HG02884 (cell line): ENCODE results near the gene MYOZ3.

Source experiments
- ATAC-seq: cut with Tn5 transposase; IDR thresholded peaks from one replicate; pipeline ENCODE4 v1.9.1; 2021; ENCODE audit warnings: mild to moderate bottlenecking, moderate library complexity; ENCODE audit not compliant: unreplicated experiment

MYOZ3 gene

GRCh38 chr5:150626853-150627276 lies 34.2 kb upstream of the MYOZ3 start:
- no peak for ATAC-seq

- ATAC-seq, result no peak
Observed at GRCh38 chr5:150627731-150628545, 33.1 kb upstream of the MYOZ3 start.

GRCh38 chr5:150628936-150629485 lies 32.0 kb upstream of the MYOZ3 start:
- ATAC-seq, result no peak

GRCh38 chr5:150630016-150630415 lies 31.0 kb upstream of the MYOZ3 start:
- no peak for ATAC-seq

- ATAC-seq, result no peak
Observed at GRCh38 chr5:150630461-150631325, 30.4 kb upstream of the MYOZ3 start.

- no peak for ATAC-seq
Observed at GRCh38 chr5:150631326-150631701, 29.7 kb upstream of the MYOZ3 start.

- ATAC-seq, result no peak
Observed at GRCh38 chr5:150632305-150633160, 28.5 kb upstream of the MYOZ3 start.

- no peak for ATAC-seq
Observed at GRCh38 chr5:150633429-150633828, 27.6 kb upstream of the MYOZ3 start.

GRCh38 chr5:150636391-150637244 lies 24.4 kb upstream of the MYOZ3 start:
- no peak for ATAC-seq

- ATAC-seq, result no peak
Observed at GRCh38 chr5:150637245-150638052, 23.6 kb upstream of the MYOZ3 start.

- ATAC-seq, result no peak
Observed at GRCh38 chr5:150638053-150638444, 23.0 kb upstream of the MYOZ3 start.

GRCh38 chr5:150638488-150639376 lies 22.3 kb upstream of the MYOZ3 start:
- no peak for ATAC-seq

- no peak for ATAC-seq
Observed at GRCh38 chr5:150639377-150639692, 21.7 kb upstream of the MYOZ3 start.

GRCh38 chr5:150639751-150640150 lies 21.3 kb upstream of the MYOZ3 start:
- ATAC-seq, result no peak

GRCh38 chr5:150640311-150641005 lies 20.6 kb upstream of the MYOZ3 start, which contains the start of gene SYNPO:
Gene SYNPO (plus strand): TSS chr5:150640660. CDS start chr5:150648276, 7,616 bp downstream.
- ATAC-seq, result no peak

- no peak for ATAC-seq
Observed at GRCh38 chr5:150641006-150641570, 20.0 kb upstream of the MYOZ3 start.
